HepG2 (cell line): ENCODE data around the gene LASP1. TPM values are rescaled to one million over a fixed set of nuclear protein-coding genes. Genes with fewer than 3 reads are reported as not detected.
A peak's percentile ranks its signal among the peaks of the same experiment; 100 is the strongest.

Source experiments
- AFF4 ChIP-seq: sonication (generic); formaldehyde crosslinking; IDR thresholded peaks from 2 replicates; pipeline ENCODE4 v1.4.0; 2020; ENCODE audit warnings: missing genetic modification reagents
- MBD4 ChIP-seq: IDR thresholded peaks from 2 replicates; pipeline ENCODE4 v1.6.1; 2012; ENCODE audit warnings: low read length, inconsistent platforms, borderline replicate concordance
- MXI1 ChIP-seq: IDR thresholded peaks from 3 replicates; pipeline ENCODE4 v1.6.1; 2012; ENCODE audit warnings: low read depth, low read length, inconsistent platforms, borderline replicate concordance
- RCOR2 ChIP-seq: IDR thresholded peaks from 2 replicates; pipeline ENCODE4 v1.6.1; 2016; ENCODE audit warnings: missing biosample characterization, missing genetic modification reagents
- SYNCRIP ChIP-seq: fragments of 200-400 bp; formaldehyde crosslinking; IDR thresholded peaks from 2 replicates; pipeline ENCODE4 v1.6.1; 2018; ENCODE audit warnings: mild to moderate bottlenecking, low read depth, low read length; ENCODE audit not compliant: insufficient read depth
- TGIF2 ChIP-seq: IDR thresholded peaks from 2 replicates; pipeline ENCODE4 v1.6.1; 2016; ENCODE audit warnings: control low read depth, missing compliant biosample characterization
- THRA ChIP-seq: sonication (generic); formaldehyde crosslinking; IDR thresholded peaks from 2 replicates; pipeline ENCODE4 v1.4.0; 2020; ENCODE audit warnings: missing genetic modification reagents, borderline replicate concordance
- ZMYM3 ChIP-seq: sonication (generic); formaldehyde crosslinking; IDR thresholded peaks from 2 replicates; pipeline ENCODE4 v1.5.1; 2020; ENCODE audit warnings: mild to moderate bottlenecking, missing genetic modification reagents
- ZNF12 ChIP-seq: sonication (generic); formaldehyde crosslinking; IDR thresholded peaks from 2 replicates; pipeline ENCODE4 v1.5.0; 2020; ENCODE audit warnings: missing genetic modification reagents
- ZNF224 ChIP-seq: sonication (generic); formaldehyde crosslinking; IDR thresholded peaks from 2 replicates; pipeline ENCODE4 v1.5.0; 2020; ENCODE audit warnings: mild to moderate bottlenecking, missing genetic modification reagents
- ZNF569 ChIP-seq: sonication (generic); formaldehyde crosslinking; IDR thresholded peaks from 2 replicates; pipeline ENCODE4 v1.5.0; 2020; ENCODE audit warnings: mild to moderate bottlenecking, missing genetic modification reagents, moderate library complexity, borderline replicate concordance
- ZNF644 ChIP-seq: IDR thresholded peaks from 2 replicates; pipeline ENCODE4 v1.6.1; 2016; ENCODE audit warnings: low read depth
- polyA plus RNA-seq, 8 experiments: library from polyadenylated mRNA; depleted of rRNA in 3 of 8; stranded (reverse) in 7 of 8; unstranded in 1 of 8; fragments of >200 nt; fragmentation: Illumina TruSeq in 4 of 8; extraction: Trizol in 4 of 8; gene quantifications; 2 replicates each; pipeline versions ENCODE4 v1.2.1 to v1.2.3, GENCODE V29; 2011 to 2016; ENCODE audit warnings: low read depth in 4 of 8, missing spikeins in 1 of 8, mixed read lengths in 1 of 8; ENCODE audit not compliant: insufficient read depth in 1 of 8
- total RNA-seq, 5 experiments: library from RNA; depleted of rRNA; stranded (reverse); fragments of >200 nt; fragmentation: Illumina TruSeq; extraction: Trizol; gene quantifications; 2 replicates each; pipeline ENCODE4 v1.2.3, GENCODE V29; 2016; ENCODE audit warnings: low read depth in 1 of 5
- TF ChIP-seq, protein P1 (sequence below): sonication (generic); formaldehyde crosslinking; conservative IDR thresholded peaks from 2 replicates; pipeline ENCODE4 v1.4.0; 2020; ENCODE audit warnings: missing genetic modification reagents
- TF ChIP-seq, protein P2 (sequence below): sonication (generic); formaldehyde crosslinking; IDR thresholded peaks from 2 replicates; pipeline ENCODE4 v1.5.1; 2020; ENCODE audit warnings: missing genetic modification reagents, mild to moderate bottlenecking, borderline replicate concordance
- TF ChIP-seq, protein P3 (sequence below): sonication (generic); formaldehyde crosslinking; IDR thresholded peaks from 2 replicates; pipeline ENCODE4 v1.4.0; 2020; ENCODE audit warnings: missing genetic modification reagents

Gene LASP1
- total and polyA plus RNA-seq, 2 of the 13 experiments (the other 11 are each of a cell fraction or from before 2014, with no cell fraction given) = 70.1 to 97.0 TPM

GRCh38 chr17:38864636-38865398 lies 5.0 kb upstream of the LASP1 start (continued):
- TF ChIP-seq THRA (CRISPR knock-in tag) (0 out of 2 replicates have a peak, but pooled peaks have one; percentile 21), ZNF224 (no peak), ZMYM3 (CRISPR knock-in tag) (peak; percentile 18; the same call in 1 of the 2 replicates), MXI1 (0 out of 3 replicates have a peak, but pooled peaks have one; percentile 33), RCOR2 (0 out of 2 replicates have a peak, but pooled peaks have one; percentile 7), ZNF12 (CRISPR knock-in tag) (no peak), TGIF2 (CRISPR knock-in tag) (peak; percentile 77; the same call in 1 of the 2 replicates), ZNF644 (CRISPR knock-in tag) (peak; percentile 81), AFF4 (no peak), MBD4 (no peak), ZNF569 (CRISPR knock-in tag) (no peak), SYNCRIP (no peak)
- TF ChIP-seq, protein P1, sequence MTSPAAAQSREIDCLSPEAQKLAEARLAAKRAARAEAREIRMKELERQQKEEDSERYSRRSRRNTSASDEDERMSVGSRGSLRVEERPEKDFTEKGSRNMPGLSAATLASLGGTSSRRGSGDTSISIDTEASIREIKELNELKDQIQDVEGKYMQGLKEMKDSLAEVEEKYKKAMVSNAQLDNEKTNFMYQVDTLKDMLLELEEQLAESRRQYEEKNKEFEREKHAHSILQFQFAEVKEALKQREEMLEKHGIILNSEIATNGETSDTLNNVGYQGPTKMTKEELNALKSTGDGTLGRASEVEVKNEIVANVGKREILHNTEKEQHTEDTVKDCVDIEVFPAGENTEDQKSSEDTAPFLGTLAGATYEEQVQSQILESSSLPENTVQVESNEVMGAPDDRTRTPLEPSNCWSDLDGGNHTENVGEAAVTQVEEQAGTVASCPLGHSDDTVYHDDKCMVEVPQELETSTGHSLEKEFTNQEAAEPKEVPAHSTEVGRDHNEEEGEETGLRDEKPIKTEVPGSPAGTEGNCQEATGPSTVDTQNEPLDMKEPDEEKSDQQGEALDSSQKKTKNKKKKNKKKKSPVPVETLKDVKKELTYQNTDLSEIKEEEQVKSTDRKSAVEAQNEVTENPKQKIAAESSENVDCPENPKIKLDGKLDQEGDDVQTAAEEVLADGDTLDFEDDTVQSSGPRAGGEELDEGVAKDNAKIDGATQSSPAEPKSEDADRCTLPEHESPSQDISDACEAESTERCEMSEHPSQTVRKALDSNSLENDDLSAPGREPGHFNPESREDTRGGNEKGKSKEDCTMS = no peak
- TF ChIP-seq, protein P2, sequence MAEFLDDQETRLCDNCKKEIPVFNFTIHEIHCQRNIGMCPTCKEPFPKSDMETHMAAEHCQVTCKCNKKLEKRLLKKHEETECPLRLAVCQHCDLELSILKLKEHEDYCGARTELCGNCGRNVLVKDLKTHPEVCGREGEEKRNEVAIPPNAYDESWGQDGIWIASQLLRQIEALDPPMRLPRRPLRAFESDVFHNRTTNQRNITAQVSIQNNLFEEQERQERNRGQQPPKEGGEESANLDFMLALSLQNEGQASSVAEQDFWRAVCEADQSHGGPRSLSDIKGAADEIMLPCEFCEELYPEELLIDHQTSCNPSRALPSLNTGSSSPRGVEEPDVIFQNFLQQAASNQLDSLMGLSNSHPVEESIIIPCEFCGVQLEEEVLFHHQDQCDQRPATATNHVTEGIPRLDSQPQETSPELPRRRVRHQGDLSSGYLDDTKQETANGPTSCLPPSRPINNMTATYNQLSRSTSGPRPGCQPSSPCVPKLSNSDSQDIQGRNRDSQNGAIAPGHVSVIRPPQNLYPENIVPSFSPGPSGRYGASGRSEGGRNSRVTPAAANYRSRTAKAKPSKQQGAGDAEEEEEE (CRISPR knock-in tag) = no peak
- TF ChIP-seq, protein P3, sequence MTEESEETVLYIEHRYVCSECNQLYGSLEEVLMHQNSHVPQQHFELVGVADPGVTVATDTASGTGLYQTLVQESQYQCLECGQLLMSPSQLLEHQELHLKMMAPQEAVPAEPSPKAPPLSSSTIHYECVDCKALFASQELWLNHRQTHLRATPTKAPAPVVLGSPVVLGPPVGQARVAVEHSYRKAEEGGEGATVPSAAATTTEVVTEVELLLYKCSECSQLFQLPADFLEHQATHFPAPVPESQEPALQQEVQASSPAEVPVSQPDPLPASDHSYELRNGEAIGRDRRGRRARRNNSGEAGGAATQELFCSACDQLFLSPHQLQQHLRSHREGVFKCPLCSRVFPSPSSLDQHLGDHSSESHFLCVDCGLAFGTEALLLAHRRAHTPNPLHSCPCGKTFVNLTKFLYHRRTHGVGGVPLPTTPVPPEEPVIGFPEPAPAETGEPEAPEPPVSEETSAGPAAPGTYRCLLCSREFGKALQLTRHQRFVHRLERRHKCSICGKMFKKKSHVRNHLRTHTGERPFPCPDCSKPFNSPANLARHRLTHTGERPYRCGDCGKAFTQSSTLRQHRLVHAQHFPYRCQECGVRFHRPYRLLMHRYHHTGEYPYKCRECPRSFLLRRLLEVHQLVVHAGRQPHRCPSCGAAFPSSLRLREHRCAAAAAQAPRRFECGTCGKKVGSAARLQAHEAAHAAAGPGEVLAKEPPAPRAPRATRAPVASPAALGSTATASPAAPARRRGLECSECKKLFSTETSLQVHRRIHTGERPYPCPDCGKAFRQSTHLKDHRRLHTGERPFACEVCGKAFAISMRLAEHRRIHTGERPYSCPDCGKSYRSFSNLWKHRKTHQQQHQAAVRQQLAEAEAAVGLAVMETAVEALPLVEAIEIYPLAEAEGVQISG (CRISPR knock-in tag) = no peak
